HL-60 (cell line): ENCODE results near the gene DERA.

ENCODE experiments used
- CTCF ChIP-seq: IDR thresholded peaks from one replicate; pipeline ENCODE4 v1.5.1; 2011; ENCODE audit warnings: low read length, control low read depth, inconsistent platforms; ENCODE audit not compliant: insufficient read depth
- SPI1 ChIP-seq: IDR thresholded peaks from 2 replicates; pipeline ENCODE4 v1.6.1; 2012; ENCODE audit warnings: low read depth, mild to moderate bottlenecking, borderline replicate concordance
- TF ChIP-seq, protein P1 (sequence below): IDR thresholded peaks from 2 replicates; pipeline ENCODE4 v1.6.1; 2012; ENCODE audit warnings: low read depth; ENCODE audit not compliant: insufficient replicate concordance

- no peak for TF ChIP-seq CTCF
- no peak for TF ChIP-seq SPI1
- TF ChIP-seq, protein P1, sequence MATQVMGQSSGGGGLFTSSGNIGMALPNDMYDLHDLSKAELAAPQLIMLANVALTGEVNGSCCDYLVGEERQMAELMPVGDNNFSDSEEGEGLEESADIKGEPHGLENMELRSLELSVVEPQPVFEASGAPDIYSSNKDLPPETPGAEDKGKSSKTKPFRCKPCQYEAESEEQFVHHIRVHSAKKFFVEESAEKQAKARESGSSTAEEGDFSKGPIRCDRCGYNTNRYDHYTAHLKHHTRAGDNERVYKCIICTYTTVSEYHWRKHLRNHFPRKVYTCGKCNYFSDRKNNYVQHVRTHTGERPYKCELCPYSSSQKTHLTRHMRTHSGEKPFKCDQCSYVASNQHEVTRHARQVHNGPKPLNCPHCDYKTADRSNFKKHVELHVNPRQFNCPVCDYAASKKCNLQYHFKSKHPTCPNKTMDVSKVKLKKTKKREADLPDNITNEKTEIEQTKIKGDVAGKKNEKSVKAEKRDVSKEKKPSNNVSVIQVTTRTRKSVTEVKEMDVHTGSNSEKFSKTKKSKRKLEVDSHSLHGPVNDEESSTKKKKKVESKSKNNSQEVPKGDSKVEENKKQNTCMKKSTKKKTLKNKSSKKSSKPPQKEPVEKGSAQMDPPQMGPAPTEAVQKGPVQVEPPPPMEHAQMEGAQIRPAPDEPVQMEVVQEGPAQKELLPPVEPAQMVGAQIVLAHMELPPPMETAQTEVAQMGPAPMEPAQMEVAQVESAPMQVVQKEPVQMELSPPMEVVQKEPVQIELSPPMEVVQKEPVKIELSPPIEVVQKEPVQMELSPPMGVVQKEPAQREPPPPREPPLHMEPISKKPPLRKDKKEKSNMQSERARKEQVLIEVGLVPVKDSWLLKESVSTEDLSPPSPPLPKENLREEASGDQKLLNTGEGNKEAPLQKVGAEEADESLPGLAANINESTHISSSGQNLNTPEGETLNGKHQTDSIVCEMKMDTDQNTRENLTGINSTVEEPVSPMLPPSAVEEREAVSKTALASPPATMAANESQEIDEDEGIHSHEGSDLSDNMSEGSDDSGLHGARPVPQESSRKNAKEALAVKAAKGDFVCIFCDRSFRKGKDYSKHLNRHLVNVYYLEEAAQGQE = no peak
Measured at GRCh38 chr12:15942475-15942874, 31.3 kb downstream of the DERA start.
